ENCODE measurements around the gene ATP8B3.

ATP8B3 gene

DNA sequence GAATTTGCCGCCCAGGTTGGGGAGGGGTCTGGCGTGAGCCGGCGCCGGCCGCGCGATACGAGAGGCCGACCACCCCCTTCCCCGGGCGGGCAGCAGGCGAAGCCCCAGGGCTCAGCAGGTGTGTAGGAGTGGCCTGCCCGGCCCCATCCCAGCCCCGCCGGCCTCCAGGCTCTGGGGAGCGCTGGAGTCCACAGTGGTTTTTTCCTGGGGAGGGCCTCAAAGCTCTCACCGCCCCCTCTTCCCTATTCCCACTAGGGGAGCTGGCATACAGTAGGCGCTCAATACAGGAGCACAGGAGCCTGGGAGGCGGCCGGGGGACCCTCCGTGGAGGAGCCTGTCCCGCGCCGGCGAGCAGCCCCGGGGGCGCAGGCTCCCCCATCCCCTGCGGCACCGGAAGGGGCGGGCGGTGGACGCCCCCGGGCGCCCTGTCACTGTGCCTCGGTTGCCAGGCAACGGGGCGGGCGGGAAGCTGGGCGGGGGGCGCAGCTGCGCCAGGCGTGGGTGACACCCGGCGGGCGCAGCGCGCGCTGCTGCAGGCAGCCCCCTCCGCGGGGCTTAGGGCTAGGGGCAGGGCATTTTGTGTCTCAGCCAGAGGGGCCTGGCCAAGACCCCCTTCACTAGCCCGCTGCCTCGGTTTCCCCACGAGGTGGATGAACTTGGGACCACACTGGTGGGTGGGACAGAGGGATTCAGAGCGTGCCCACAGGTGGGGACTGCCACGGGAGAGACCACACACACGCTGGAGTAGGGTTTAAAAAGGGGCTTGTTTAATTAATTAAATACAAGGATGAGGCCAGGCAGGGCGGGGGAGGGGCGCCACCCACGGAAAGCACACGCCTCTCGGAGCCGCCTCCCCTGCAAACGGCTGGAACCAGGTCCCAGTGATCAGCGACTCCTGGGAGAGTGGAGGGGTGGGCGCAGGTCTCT, 39.8 kb upstream of the ATP8B3 start:
- CTCF ChIA-PET, result interaction anchor here (0.6 kb wide), 1 partner anchor 8 kb away, joined by 3 read pairs; no protein-coding TSS in a partner anchor

More for the DNA sequence above, 39.8 kb upstream of the ATP8B3 start:
- Histone ChIP-seq H3K4me1 (ENCODE audit: control insufficient read depth, insufficient read depth, low read length) (peaks cover 4% of the 10 kb centered on the region; the same call in 1 of the 2 replicates), H3K36me3 (ENCODE audit: control insufficient read depth in 2 of 2, insufficient read depth in 1 of 2, low read length in 2 of 2) (no peaks in the 10 kb centered on the region), H3K27ac (ENCODE audit: extremely low read depth, low read depth, low read length) (no peak overlapping the region), H3K9me3 (ENCODE audit: control insufficient read depth, insufficient read depth, low read depth, low read length) (no peaks in the 10 kb centered on the region), H3K4me3 (ENCODE audit: low read depth, low read length) (no peak overlapping the region)
- POLR2A ChIA-PET, result no interaction called here
- TF ChIP-seq OVOL3 (tag by site-specific recombination; IDR thresholded peaks at IDR 0.05), result no peak
- TF ChIP-seq ZNF266 (tag by site-specific recombination; IDR thresholded peaks at IDR 0.05; ENCODE audit: low read depth), result no peak
- TF ChIP-seq, protein P1, sequence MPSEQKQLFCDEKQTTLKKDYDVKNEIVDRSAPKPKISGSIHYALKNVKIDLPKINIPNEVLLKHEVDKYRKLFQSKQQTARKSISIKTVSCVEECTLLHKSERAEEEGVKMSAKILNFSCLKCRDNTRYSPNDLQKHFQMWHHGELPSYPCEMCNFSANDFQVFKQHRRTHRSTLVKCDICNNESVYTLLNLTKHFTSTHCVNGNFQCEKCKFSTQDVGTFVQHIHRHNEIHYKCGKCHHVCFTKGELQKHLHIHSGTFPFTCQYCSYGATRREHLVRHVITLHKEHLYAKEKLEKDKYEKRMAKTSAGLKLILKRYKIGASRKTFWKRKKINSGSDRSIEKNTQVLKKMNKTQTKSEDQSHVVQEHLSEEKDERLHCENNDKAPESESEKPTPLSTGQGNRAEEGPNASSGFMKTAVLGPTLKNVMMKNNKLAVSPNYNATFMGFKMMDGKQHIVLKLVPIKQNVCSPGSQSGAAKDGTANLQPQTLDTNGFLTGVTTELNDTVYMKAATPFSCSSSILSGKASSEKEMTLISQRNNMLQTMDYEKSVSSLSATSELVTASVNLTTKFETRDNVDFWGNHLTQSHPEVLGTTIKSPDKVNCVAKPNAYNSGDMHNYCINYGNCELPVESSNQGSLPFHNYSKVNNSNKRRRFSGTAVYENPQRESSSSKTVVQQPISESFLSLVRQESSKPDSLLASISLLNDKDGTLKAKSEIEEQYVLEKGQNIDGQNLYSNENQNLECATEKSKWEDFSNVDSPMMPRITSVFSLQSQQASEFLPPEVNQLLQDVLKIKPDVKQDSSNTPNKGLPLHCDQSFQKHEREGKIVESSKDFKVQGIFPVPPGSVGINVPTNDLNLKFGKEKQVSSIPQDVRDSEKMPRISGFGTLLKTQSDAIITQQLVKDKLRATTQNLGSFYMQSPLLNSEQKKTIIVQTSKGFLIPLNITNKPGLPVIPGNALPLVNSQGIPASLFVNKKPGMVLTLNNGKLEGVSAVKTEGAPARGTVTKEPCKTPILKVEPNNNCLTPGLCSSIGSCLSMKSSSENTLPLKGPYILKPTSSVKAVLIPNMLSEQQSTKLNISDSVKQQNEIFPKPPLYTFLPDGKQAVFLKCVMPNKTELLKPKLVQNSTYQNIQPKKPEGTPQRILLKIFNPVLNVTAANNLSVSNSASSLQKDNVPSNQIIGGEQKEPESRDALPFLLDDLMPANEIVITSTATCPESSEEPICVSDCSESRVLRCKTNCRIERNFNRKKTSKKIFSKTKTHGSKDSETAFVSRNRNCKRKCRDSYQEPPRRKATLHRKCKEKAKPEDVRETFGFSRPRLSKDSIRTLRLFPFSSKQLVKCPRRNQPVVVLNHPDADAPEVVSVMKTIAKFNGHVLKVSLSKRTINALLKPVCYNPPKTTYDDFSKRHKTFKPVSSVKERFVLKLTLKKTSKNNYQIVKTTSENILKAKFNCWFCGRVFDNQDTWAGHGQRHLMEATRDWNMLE (tag by site-specific recombination; conservative IDR thresholded peaks at IDR 0.05; ENCODE audit: low read depth), result no peak
- peak; percentile 65 for TF ChIP-seq ZFHX2 (tag by site-specific recombination; conservative IDR thresholded peaks at IDR 0.05)
- no peak for TF ChIP-seq ZNF501 (tag by site-specific recombination; IDR thresholded peaks at IDR 0.05)
- TF ChIP-seq KLF1 (tag by site-specific recombination; IDR thresholded peaks at IDR 0.05), result peak; percentile 90
- TF ChIP-seq ZBTB7A (tag by site-specific recombination; IDR thresholded peaks at IDR 0.05; ENCODE audit: low read depth), result 0 out of 2 replicates have a peak, but pooled peaks have one; percentile 24
- TF ChIP-seq ZNF274 (IDR thresholded peaks at IDR 0.05; ENCODE audit: low read length), result no peak
- no peak for TF ChIP-seq ZNF274 (tag by site-specific recombination; IDR thresholded peaks at IDR 0.05; ENCODE audit: borderline replicate concordance)
- TF ChIP-seq, protein P2, sequence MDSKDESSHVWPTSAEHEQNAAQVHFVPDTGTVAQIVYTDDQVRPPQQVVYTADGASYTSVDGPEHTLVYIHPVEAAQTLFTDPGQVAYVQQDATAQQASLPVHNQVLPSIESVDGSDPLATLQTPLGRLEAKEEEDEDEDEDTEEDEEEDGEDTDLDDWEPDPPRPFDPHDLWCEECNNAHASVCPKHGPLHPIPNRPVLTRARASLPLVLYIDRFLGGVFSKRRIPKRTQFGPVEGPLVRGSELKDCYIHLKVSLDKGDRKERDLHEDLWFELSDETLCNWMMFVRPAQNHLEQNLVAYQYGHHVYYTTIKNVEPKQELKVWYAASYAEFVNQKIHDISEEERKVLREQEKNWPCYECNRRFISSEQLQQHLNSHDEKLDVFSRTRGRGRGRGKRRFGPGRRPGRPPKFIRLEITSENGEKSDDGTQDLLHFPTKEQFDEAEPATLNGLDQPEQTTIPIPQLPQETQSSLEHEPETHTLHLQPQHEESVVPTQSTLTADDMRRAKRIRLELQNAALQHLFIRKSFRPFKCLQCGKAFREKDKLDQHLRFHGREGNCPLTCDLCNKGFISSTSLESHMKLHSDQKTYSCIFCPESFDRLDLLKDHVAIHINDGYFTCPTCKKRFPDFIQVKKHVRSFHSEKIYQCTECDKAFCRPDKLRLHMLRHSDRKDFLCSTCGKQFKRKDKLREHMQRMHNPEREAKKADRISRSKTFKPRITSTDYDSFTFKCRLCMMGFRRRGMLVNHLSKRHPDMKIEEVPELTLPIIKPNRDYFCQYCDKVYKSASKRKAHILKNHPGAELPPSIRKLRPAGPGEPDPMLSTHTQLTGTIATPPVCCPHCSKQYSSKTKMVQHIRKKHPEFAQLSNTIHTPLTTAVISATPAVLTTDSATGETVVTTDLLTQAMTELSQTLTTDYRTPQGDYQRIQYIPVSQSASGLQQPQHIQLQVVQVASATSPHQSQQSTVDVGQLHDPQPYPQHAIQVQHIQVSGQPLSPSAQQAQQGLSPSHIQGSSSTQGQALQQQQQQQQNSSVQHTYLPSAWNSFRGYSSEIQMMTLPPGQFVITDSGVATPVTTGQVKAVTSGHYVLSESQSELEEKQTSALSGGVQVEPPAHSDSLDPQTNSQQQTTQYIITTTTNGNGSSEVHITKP (tag by site-specific recombination; IDR thresholded peaks at IDR 0.05), result 0 out of 2 replicates have a peak, but pooled peaks have one; percentile 11
- no peak for TF ChIP-seq ZNF830 (tag by site-specific recombination; IDR thresholded peaks at IDR 0.05; ENCODE audit: low read depth)
- TF ChIP-seq ZNF391 (tag by site-specific recombination; IDR thresholded peaks at IDR 0.05; ENCODE audit: borderline replicate concordance, low read depth), result no peak
- peak; percentile 48 for TF ChIP-seq KLF8 (tag by site-specific recombination; IDR thresholded peaks at IDR 0.05)
- no peak for TF ChIP-seq KLF16 (tag by site-specific recombination; IDR thresholded peaks at IDR 0.05)
- no peak for TF ChIP-seq ZBTB20 (tag by site-specific recombination; IDR thresholded peaks at IDR 0.05)
- no peak for TF ChIP-seq ZNF335 (tag by site-specific recombination; conservative IDR thresholded peaks at IDR 0.05)
- TF ChIP-seq, protein P3, sequence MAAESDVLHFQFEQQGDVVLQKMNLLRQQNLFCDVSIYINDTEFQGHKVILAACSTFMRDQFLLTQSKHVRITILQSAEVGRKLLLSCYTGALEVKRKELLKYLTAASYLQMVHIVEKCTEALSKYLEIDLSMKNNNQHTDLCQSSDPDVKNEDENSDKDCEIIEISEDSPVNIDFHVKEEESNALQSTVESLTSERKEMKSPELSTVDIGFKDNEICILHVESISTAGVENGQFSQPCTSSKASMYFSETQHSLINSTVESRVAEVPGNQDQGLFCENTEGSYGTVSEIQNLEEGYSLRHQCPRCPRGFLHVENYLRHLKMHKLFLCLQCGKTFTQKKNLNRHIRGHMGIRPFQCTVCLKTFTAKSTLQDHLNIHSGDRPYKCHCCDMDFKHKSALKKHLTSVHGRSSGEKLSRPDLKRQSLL (tag by site-specific recombination; IDR thresholded peaks at IDR 0.05), result no peak
- peak; percentile 53 for TF ChIP-seq EGR2 (tag by site-specific recombination; IDR thresholded peaks at IDR 0.05; ENCODE audit: low read depth)
- TF ChIP-seq RBAK (tag by site-specific recombination; IDR thresholded peaks at IDR 0.05), result no peak

Data from HEK293 (cell line).